BJ (cell line): ENCODE data around the gene TSPAN12. TPM values are rescaled to one million over a fixed set of nuclear protein-coding genes. Genes with fewer than 3 reads are reported as not detected.

Source experiments
- CTCF ChIA-PET: fragments of 350-600 bp; formaldehyde crosslinking; extraction: SDS; loops from one replicate; lab custom pipeline; 2021; ENCODE audit warnings: antibody characterized with exemption, inconsistent platforms; lab: Yijun Ruan, JAX
- POLR2A ChIA-PET: fragments of 300-600 bp; sonication (Branson Sonifier 250); formaldehyde crosslinking; extraction: SDS; loops from one replicate; lab custom pipeline; 2021; ENCODE audit warnings: antibody characterized with exemption; lab: Charles Lee
- DNase-seq: peaks from one replicate; pipeline ENCODE4 v3.0.0-alpha.2; 2011; ENCODE audit warnings: low read depth
- H3K27me3 ChIP-seq: 2 replicates; pipeline ENCODE4 v1.6.0; 2011; ENCODE audit warnings: low read length; ENCODE audit not compliant: control insufficient read depth, insufficient read depth
- H3K36me3 ChIP-seq: 2 replicates; pipeline ENCODE4 v1.5.1; 2011; ENCODE audit warnings: low read length; ENCODE audit not compliant: control insufficient read depth, insufficient read depth
- H3K4me3 ChIP-seq: 2 replicates; pipeline ENCODE4 v1.5.1; 2011; ENCODE audit warnings: low read depth, mild to moderate bottlenecking, control low read depth, low read length
- CTCF ChIP-seq: IDR thresholded peaks from 2 replicates; pipeline ENCODE4 v1.5.1; 2011; ENCODE audit warnings: low read depth, mild to moderate bottlenecking, control low read depth, inconsistent platforms, low read length, moderate library complexity; ENCODE audit not compliant: insufficient read depth
- polyA plus RNA-seq: library from polyadenylated mRNA; depleted of rRNA; stranded (reverse); fragments of >200 nt; gene quantifications from 2 replicates; pipeline ENCODE4 v1.2.3, GENCODE V29; 2011

The TSPAN12 gene
- polyA plus RNA-seq, 1 experiment = not detected

- Histone ChIP-seq H3K4me3 (no peak overlapping the region), H3K27me3 (no peaks in the 10 kb centered on the region), H3K36me3 (no peaks in the 10 kb centered on the region)
- no peak for TF ChIP-seq CTCF
- CTCF ChIA-PET = interaction anchor here (10.8 kb wide), 1 partner anchor 6 kb away, joined by 130 read pairs; no protein-coding TSS in a partner anchor
- POLR2A ChIA-PET = interaction anchor here (0.6 kb wide), 1 partner anchor 73 kb away, joined by 8 read pairs; no protein-coding TSS in a partner anchor
- DNase-seq = no peak
Measured at GRCh38 chr7:120799147-120799546, 58.8 kb downstream of the TSPAN12 start.

- no peak for TF ChIP-seq CTCF
- no peak overlapping the region for H3K4me3 ChIP-seq
- H3K36me3 ChIP-seq = no peaks in the 10 kb centered on the region
- ChIA-PET CTCF (interaction anchor here (1.1 to 10.8 kb wide), 2 partner anchors 8 to 12 kb away, joined by 3 to 130 read pairs; no protein-coding TSS in a partner anchor), POLR2A (no interaction called here)
- DNase-seq = no peak
- H3K27me3 ChIP-seq = no peaks in the 10 kb centered on the region
Measured at GRCh38 chr7:120797026-120797645, 60.8 kb downstream of the TSPAN12 start.

GRCh38 chr7:120794106-120794729 lies 63.7 kb downstream of the TSPAN12 start:
- ChIA-PET POLR2A (no interaction called here), CTCF (interaction anchor here (1.5 to 10.8 kb wide), 3 partner anchors 11 to 1200 kb away, joined by 4 to 130 read pairs (median 6); no protein-coding TSS in a partner anchor)
- no peak for TF ChIP-seq CTCF
- Histone ChIP-seq H3K4me3 (no peak overlapping the region), H3K36me3 (no peaks in the 10 kb centered on the region), H3K27me3 (no peaks in the 10 kb centered on the region)
- no peak for DNase-seq

DNA sequence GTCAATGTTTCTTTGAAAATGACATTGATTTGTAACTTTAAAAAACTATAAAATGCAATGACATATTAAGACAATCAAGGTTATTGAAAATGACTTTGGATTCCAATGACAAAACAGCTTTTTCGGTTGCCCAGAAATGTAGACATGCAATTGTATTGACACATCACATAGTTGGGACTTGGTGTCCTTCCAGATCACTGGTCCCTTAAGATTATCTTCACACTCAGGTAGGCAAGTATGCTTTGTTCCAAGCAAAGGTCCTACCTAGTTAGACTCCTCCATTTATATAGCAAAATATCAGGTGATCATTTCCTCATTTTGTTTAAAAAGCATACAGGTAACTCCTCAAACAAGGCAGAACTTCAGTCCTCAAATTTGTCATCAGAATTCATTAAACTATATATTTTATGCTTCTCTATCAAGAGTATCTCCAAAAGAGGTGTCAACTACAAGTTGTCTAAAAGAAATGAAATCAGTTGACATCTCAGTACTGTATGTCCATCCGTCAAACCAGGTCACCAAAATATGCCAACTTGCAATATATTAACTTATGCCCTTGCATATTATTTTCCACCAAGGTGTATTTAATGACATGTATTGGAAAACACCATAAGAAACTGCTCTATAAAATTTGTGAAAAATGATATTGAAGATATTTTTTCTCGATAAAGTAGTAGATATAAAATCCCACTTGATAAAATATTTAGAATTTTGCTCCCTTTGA lies 64.6 kb downstream of the TSPAN12 start:
- CTCF ChIA-PET = interaction anchor here (0.5 to 10.8 kb wide), 4 partner anchors 12 to 1201 kb away, joined by 3 to 130 read pairs (median 14); no protein-coding TSS in a partner anchor
- no peak for TF ChIP-seq CTCF
- POLR2A ChIA-PET = no interaction called here

GRCh38 chr7:120792861-120793130 lies 65.1 kb downstream of the TSPAN12 start:
- H3K36me3 ChIP-seq = no peaks in the 10 kb centered on the region
- TF ChIP-seq CTCF = no peak
- DNase-seq = no peak
- ChIA-PET CTCF (interaction anchor here (0.5 to 10.8 kb wide), 12 partner anchors 10 to 1202 kb away, joined by 3 to 130 read pairs (median 5); partner anchors contain the start of gene CPED1), POLR2A (no interaction called here)
- no peaks in the 10 kb centered on the region for H3K27me3 ChIP-seq
- H3K4me3 ChIP-seq = no peak overlapping the region

More for the DNA sequence above, 64.6 kb downstream of the TSPAN12 start:
- H3K36me3 ChIP-seq = no peaks in the 10 kb centered on the region
- H3K4me3 ChIP-seq = no peak overlapping the region
- H3K27me3 ChIP-seq = no peaks in the 10 kb centered on the region
- DNase-seq = no peak
